Uterus (tissue), 4 donors: ENCODE measurements around the gene ADCY9. TPM values are rescaled to one million over a fixed set of nuclear protein-coding genes. Genes with fewer than 3 reads are reported as not detected.

Source experiments
- DNase-seq, 2 donors: peaks; one replicate each; pipeline ENCODE4 v3.0.0-alpha.2; 2019 to 2020
- H3K27ac ChIP-seq, 2 donors: fragments of 200-600 bp; sonication (generic); 1 replicate in 1 of 2; 2 replicates in 1 of 2; pipeline ENCODE4 v1.5.1; 2016 to 2018
- H3K27me3 ChIP-seq, 2 donors: fragments of 200-600 bp; sonication (generic); one replicate each; pipeline ENCODE4 v1.5.1; 2018 to 2019; ENCODE audit warnings: control low read depth in 1 of 2
- H3K36me3 ChIP-seq, 2 donors: fragments of 200-600 bp; sonication (generic); one replicate each; pipeline ENCODE4 v1.5.1; 2019; ENCODE audit warnings: control low read depth in 1 of 2
- H3K4me1 ChIP-seq, 2 donors: fragments of 200-600 bp; sonication (generic); one replicate each; pipeline ENCODE4 v1.5.1; 2018 to 2019; ENCODE audit warnings: control low read depth in 1 of 2
- H3K4me3 ChIP-seq, 2 donors: fragments of 200-600 bp; sonication (generic); 1 replicate in 1 of 2; 2 replicates in 1 of 2; pipeline ENCODE4 v1.5.1; 2018 to 2019; ENCODE audit warnings: mild to moderate bottlenecking in 1 of 2
- H3K9me3 ChIP-seq, 2 donors: fragments of 200-600 bp; sonication (generic); one replicate each; pipeline ENCODE4 v1.5.1; 2019; ENCODE audit warnings: control low read depth in 1 of 2
- CTCF ChIP-seq, 4 experiments: fragments of 200-600 bp in 2 of 4; fragments of 450-650 bp in 2 of 4; sonication (generic) in 2 of 4; IDR thresholded peaks; one replicate each; pipeline ENCODE4 v1.5.1; 2016 to 2019; ENCODE audit warnings: antibody characterized with exemption in 4 of 4, mild to moderate bottlenecking in 2 of 4, moderate library complexity in 1 of 4
- POLR2A ChIP-seq, 2 donors: fragments of 450-650 bp; IDR thresholded peaks; one replicate each; pipeline ENCODE4 v1.6.1; 2016; ENCODE audit warnings: antibody characterized with exemption in 2 of 2, mild to moderate bottlenecking in 1 of 2, moderate library complexity in 1 of 2
- intact Hi-C: fragments of 100-400 bp; cut with DNase I; formaldehyde crosslinking; loops from one replicate; pipeline ENCODE4 v1.15.1; 2023; ENCODE audit warnings: low total_unique reads
- total RNA-seq, 4 donors: library from RNA; depleted of rRNA in 3 of 4; stranded (reverse); fragments of >200 nt in 3 of 4; gene quantifications; one replicate each; pipeline versions ENCODE4 v1.1.0 to v1.2.4, GENCODE V29; 2014 to 2023
- donor health status: DM: yes; HTN: yes; CAD: no.

The ADCY9 gene
- total RNA-seq, 4 donors from 2014 or later: 2.8 to 34.7 (median 20.2) TPM

- Histone ChIP-seq H3K36me3 (no peaks in the 10 kb centered on the region), H3K27ac (peak overlapping the region; percentile 75 to 85), H3K4me1 (peaks cover 0 to 6% of the 10 kb centered on the region in 2 donors), H3K9me3 (no peaks in the 10 kb centered on the region), H3K27me3 (no peaks in the 10 kb centered on the region), H3K4me3 (peak overlapping the region; percentile 59 to 75)
- no peak for DNase-seq
- no peak for TF ChIP-seq CTCF (IDR thresholded peaks at IDR 0.05)
- TF ChIP-seq POLR2A (IDR thresholded peaks at IDR 0.05): no peak
- intact Hi-C loops: loop anchor here (10.0 kb wide), 1 partner anchor 130 kb away; no protein-coding TSS in a partner anchor
Observed at GRCh38 chr16:4114257-4115208, 1.7 kb downstream of the ADCY9 start.

DNA sequence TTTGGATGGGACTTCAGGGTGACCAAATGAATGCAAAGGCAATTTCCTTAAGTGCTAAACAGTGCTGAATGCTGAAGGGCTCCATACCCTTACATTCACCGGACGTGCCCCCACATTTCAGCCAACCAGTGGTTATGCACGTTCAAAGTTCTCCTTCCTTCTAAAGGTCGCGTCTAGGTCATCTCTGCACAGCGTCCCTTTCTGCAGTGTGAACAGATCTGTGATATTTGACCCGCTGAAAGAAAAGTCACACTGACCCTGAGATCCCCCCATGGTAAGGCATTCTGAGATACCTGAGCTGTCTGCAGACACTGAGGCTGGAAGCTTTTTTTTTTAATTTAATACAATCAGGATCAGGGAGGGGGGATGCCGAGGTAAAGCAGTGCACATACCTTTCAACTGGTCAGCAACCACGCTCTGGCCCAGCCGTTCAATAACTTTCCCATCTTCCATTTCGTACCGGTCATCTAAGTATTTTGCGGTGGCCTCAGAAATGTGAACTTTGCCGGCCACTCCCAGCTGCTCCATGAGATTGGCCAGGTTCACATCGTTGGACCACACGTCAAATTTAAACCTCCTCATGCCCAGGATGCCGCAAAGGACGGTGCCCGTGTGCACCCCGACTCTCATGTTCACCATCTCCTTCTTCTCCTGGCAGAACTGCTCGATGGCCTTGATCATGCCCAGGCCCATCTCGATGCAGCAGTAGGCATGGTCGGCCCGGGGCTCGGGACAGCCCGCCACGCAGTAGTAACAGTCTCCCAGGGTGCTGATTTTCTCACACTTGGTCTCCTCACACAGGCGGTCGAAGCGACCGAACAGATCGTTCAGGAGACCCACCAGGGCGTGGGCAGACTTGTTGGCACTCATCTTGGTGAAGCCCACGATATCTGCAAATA lies 2.6 kb downstream of the ADCY9 start:
- DNase-seq: no peak
- no peaks in the 10 kb centered on the region for H3K9me3 ChIP-seq
- H3K4me1 ChIP-seq: peaks cover 0 to 6% of the 10 kb centered on the region in 2 donors
- H3K27ac ChIP-seq: no peak overlapping the region
- TF ChIP-seq CTCF (IDR thresholded peaks at IDR 0.05) (no peak), POLR2A (IDR thresholded peaks at IDR 0.05) (no peak)
- H3K27me3 ChIP-seq: no peaks in the 10 kb centered on the region
- intact Hi-C loops: loop anchor here (10.0 kb wide), 1 partner anchor 129 kb away; no protein-coding TSS in a partner anchor
- H3K36me3 ChIP-seq: no peaks in the 10 kb centered on the region
- peak overlapping the region in 1 of 2 donors; percentile 75 for H3K4me3 ChIP-seq

DNA sequence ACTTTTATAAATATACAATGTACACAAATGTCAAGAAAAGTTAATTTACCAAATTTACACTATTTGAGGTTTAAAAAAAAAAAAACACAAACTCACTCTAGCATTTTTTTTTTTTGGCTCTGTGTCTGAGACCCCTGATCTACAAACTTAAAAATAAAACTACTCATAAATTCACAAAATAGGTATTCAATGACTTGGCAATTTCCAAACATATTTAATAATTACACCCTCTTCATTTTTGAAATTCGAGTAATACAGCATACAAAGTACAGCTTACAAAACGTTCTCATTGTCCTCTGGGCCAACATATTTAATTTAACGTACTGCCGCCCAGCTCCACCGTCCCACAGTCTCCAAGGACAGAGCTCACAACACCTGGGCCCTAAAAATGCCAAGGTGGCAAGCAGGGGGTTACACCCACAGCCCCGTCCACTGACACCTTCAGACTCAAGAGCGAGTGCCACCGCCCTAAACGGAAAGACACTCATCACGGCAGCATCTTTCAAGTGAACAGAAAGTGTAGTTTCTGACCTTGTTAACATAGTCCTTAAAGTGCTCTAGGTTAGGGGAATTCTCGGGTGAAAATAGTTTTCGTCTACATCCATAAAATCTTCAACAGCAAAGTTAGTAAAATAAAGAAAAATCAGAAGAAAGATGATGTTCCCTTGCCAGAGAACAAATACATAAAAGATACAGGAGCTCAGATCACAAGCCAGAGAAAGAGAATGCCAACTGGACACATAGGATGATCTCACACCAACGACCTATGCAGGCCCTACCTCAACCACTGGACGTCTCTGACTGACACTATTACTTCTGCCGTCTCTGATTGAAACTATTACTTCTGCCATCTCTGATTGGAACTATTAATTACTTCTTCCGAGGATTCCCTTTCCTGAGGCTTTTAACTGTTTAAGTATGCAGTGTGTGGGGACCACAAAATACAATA lies 4.2 kb downstream of the ADCY9 start:
- intact Hi-C loops: loop anchor here (10.0 kb wide), 1 partner anchor 127 kb away; no protein-coding TSS in a partner anchor
- peak overlapping the region; percentile 14 to 75 for H3K4me3 ChIP-seq
- no peaks in the 10 kb centered on the region for H3K9me3 ChIP-seq
- H3K4me1 ChIP-seq: peaks cover 0 to 3% of the 10 kb centered on the region in 2 donors
- peak overlapping the region; percentile 8 to 43 for H3K27ac ChIP-seq
- no peak for DNase-seq
- H3K36me3 ChIP-seq: no peaks in the 10 kb centered on the region
- H3K27me3 ChIP-seq: no peaks in the 10 kb centered on the region
- TF ChIP-seq POLR2A (IDR thresholded peaks at IDR 0.05) (no peak), CTCF (IDR thresholded peaks at IDR 0.05) (no peak)

- no peak for DNase-seq
- TF ChIP-seq CTCF (IDR thresholded peaks at IDR 0.05) (no peak), POLR2A (IDR thresholded peaks at IDR 0.05) (no peak)
- H3K4me3 ChIP-seq: no peak overlapping the region
- H3K36me3 ChIP-seq: no peaks in the 10 kb centered on the region
- H3K27ac ChIP-seq: no peak overlapping the region
- intact Hi-C loops: loop anchor here (10.0 kb wide), 1 partner anchor 126 kb away; no protein-coding TSS in a partner anchor
- H3K27me3 ChIP-seq: no peaks in the 10 kb centered on the region
- H3K4me1 ChIP-seq: no peaks in the 10 kb centered on the region
- H3K9me3 ChIP-seq: no peaks in the 10 kb centered on the region
Observed at GRCh38 chr16:4110680-4111079, 5.6 kb downstream of the ADCY9 start.
